ENCODE data around the gene SGTA.

DNA sequence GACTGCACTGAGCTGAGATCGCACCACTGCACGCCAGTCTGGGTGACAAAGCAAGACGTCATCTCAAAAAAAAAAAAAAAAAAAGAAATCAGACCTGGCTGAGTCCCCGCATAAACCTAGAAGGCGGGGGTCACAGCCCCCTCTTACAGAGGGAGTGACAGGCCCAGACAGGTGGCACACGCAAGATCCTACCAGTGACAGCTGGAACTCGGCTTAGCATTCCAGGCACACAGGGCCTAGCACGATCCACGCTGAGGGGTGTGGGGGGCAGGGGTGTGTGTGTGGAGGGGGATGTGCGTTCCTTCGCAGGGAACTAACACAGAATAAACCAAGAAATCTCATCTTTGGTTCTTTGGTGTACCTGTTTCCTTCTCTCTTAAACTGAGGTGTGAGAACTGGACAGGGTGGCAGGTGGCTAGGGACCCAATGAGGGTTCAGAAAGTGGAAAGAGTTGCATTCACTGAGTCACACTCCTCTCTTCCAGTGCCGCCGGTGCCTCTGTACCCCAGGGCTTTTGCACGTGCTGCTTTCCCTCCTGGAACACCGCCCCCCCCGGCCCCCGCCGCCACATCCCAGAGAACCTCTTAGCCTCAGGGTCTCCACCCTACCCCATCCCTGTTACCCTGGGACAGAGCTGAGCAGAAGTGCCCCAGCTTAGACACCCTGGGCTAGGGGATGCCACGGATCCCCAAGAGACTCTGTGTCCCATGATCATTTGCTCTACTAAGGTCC lies 5.0 kb downstream of the SGTA start:
- TF ChIP-seq, protein P1, sequence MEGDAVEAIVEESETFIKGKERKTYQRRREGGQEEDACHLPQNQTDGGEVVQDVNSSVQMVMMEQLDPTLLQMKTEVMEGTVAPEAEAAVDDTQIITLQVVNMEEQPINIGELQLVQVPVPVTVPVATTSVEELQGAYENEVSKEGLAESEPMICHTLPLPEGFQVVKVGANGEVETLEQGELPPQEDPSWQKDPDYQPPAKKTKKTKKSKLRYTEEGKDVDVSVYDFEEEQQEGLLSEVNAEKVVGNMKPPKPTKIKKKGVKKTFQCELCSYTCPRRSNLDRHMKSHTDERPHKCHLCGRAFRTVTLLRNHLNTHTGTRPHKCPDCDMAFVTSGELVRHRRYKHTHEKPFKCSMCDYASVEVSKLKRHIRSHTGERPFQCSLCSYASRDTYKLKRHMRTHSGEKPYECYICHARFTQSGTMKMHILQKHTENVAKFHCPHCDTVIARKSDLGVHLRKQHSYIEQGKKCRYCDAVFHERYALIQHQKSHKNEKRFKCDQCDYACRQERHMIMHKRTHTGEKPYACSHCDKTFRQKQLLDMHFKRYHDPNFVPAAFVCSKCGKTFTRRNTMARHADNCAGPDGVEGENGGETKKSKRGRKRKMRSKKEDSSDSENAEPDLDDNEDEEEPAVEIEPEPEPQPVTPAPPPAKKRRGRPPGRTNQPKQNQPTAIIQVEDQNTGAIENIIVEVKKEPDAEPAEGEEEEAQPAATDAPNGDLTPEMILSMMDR (conservative IDR thresholded peaks at IDR 0.05; ENCODE audit: low read length) = no peak
- no peak for TF ChIP-seq EZH2phosphoT487 (IDR thresholded peaks at IDR 0.05; ENCODE audit: borderline replicate concordance)
